HepG2 (cell line): ENCODE data around the gene MMRN1. TPM values are rescaled to one million over a fixed set of nuclear protein-coding genes. Genes with fewer than 3 reads are reported as not detected.

Experiments used
- ATAC-seq: fragments of 200-7000 bp; cut with Tn5 transposase; 3 replicates; pipeline ENCODE4 v1.9.1; 2020; ENCODE audit warnings: mild to moderate bottlenecking, moderate library complexity
- BruUV-seq: library from RNA; stranded (reverse); fragments of 400-500 nt; replicated peaks from 2 replicates; lab custom pipeline; 2021; lab: Mats Ljungman, UMichigan
- CTCF ChIA-PET: fragments of 300-600 bp; formaldehyde crosslinking; extraction: SDS; loops from one replicate; lab custom pipeline; 2021; ENCODE audit warnings: low total read pairs, inconsistent platforms, low intra/inter-chr PET ratio; lab: Yijun Ruan, JAX
- POLR2A ChIA-PET: fragments of 350-600 bp; sonication (Branson Sonifier 250); formaldehyde crosslinking; loops from one replicate; lab custom pipeline; 2020; ENCODE audit warnings: antibody characterized with exemption, inconsistent platforms; lab: Yijun Ruan, JAX
- DNase-seq: peaks from one replicate; pipeline ENCODE4 v3.0.0-alpha.2; 2015; ENCODE audit warnings: low spot score
- FAIRE-seq: peaks from 3 replicates; lab custom pipeline; 2011; peaks lifted over from hg19 to GRCh38; lab: Jason Lieb, UNC
- H2AFZ ChIP-seq: one replicate; pipeline ENCODE4 v1.6.1; 2011; ENCODE audit warnings: low read length, inconsistent platforms
- H3K27ac ChIP-seq: fragments of 300-600 bp; 3 replicates; pipeline ENCODE4 v1.8.0; 2011; ENCODE audit warnings: mixed run types, mild to moderate bottlenecking, mixed read lengths, low read length, inconsistent platforms; ENCODE audit not compliant: insufficient read depth; ENCODE audit errors: extremely low read length
- H3K27me3 ChIP-seq, 2 experiments: fragments of 200-600 bp in 1 of 2; 2 replicates in 1 of 2; 3 replicates in 1 of 2; pipeline versions ENCODE4 v1.6.0 to v1.8.0; 2011; ENCODE audit warnings: low read length in 2 of 2, mild to moderate bottlenecking in 2 of 2, moderate library complexity in 2 of 2, inconsistent platforms in 1 of 2; ENCODE audit not compliant: insufficient read depth in 2 of 2, control insufficient read depth in 1 of 2
- H3K36me3 ChIP-seq, 2 experiments: fragments of 200-600 bp in 1 of 2; replicated peaks in 1 of 2; 2 replicates in 1 of 2; 3 replicates in 1 of 2; pipeline versions ENCODE4 v1.5.1 to v1.8.0; 2011; ENCODE audit warnings: low read length in 2 of 2, inconsistent platforms in 1 of 2; ENCODE audit not compliant: insufficient read depth in 2 of 2, control insufficient read depth in 1 of 2
- H3K4me1 ChIP-seq: 2 replicates; pipeline ENCODE4 v1.5.1; 2012; ENCODE audit warnings: low read length, inconsistent platforms; ENCODE audit not compliant: insufficient read depth
- H3K4me2 ChIP-seq: 2 replicates; pipeline ENCODE4 v1.6.0; 2011; ENCODE audit warnings: low read depth, low read length, inconsistent platforms
- H3K4me3 ChIP-seq, 3 experiments: fragments of 200-600 bp in 1 of 3; sonication (generic), shearing (Covaris generic) in 1 of 3; replicated peaks in 1 of 3; 2 replicates each; pipeline ENCODE4 v1.5.1; 2011 to 2016; ENCODE audit warnings: low read length in 3 of 3, inconsistent platforms in 2 of 3, low read depth in 2 of 3, mild to moderate bottlenecking in 2 of 3, control low read depth in 1 of 3, mixed read lengths in 1 of 3; ENCODE audit not compliant: insufficient read depth in 1 of 3
- H3K79me2 ChIP-seq: one replicate; pipeline ENCODE4 v1.6.1; 2011; ENCODE audit warnings: low read length, inconsistent platforms; ENCODE audit not compliant: insufficient read depth
- H3K9ac ChIP-seq: 2 replicates; pipeline ENCODE4 v1.6.0; 2011; ENCODE audit warnings: mild to moderate bottlenecking, low read depth, low read length, inconsistent platforms; ENCODE audit not compliant: insufficient read depth
- H3K9me3 ChIP-seq: 2 replicates; pipeline ENCODE4 v1.5.1; 2012; ENCODE audit warnings: mild to moderate bottlenecking, low read length
- H4K20me1 ChIP-seq: 2 replicates; pipeline ENCODE4 v1.6.0; 2011; ENCODE audit warnings: inconsistent platforms, mild to moderate bottlenecking, low read length, moderate library complexity; ENCODE audit not compliant: insufficient read depth
- GATAD1 ChIP-seq: IDR thresholded peaks from 2 replicates; pipeline ENCODE4 v1.6.1; 2016; ENCODE audit warnings: missing genetic modification reagents, missing compliant biosample characterization
- NFIC ChIP-seq: IDR thresholded peaks from 2 replicates; pipeline ENCODE4 v1.6.1; 2012; ENCODE audit warnings: mild to moderate bottlenecking, low read length, inconsistent platforms
- WGBS: methylation state at CpG from one replicate; pipeline ENCODE4 v1.1.6; 2017; ENCODE audit warnings: low lambda C conversion rate; 5-methylcytosine and 5-hydroxymethylcytosine counted together
- in situ Hi-C: cut with HindIII; loops from 2 replicates; pipeline ENCODE4 v1.10.0; 2017; ENCODE audit warnings: low pct_unique_long_range_greater_than_20kb; ENCODE audit not compliant: extremely low pct_ligation_motif_present
- intact Hi-C: fragments of 100-400 bp; cut with micrococcal nuclease; formaldehyde crosslinking; loops from one replicate; pipeline ENCODE4 v1.10.0; 2022; ENCODE audit not compliant: unreplicated experiment
- polyA plus RNA-seq, 8 experiments: library from polyadenylated mRNA; depleted of rRNA in 3 of 8; stranded (reverse) in 7 of 8; unstranded in 1 of 8; fragments of >200 nt; fragmentation: Illumina TruSeq in 4 of 8; extraction: Trizol in 4 of 8; gene quantifications; 2 replicates each; pipeline versions ENCODE4 v1.2.1 to v1.2.3, GENCODE V29; 2011 to 2016; ENCODE audit warnings: low read depth in 4 of 8, missing spikeins in 1 of 8, mixed read lengths in 1 of 8; ENCODE audit not compliant: insufficient read depth in 1 of 8
- total RNA-seq, 5 experiments: library from RNA; depleted of rRNA; stranded (reverse); fragments of >200 nt; fragmentation: Illumina TruSeq; extraction: Trizol; gene quantifications; 2 replicates each; pipeline ENCODE4 v1.2.3, GENCODE V29; 2016; ENCODE audit warnings: low read depth in 1 of 5
- TF ChIP-seq, protein P1 (sequence below): sonication (generic); formaldehyde crosslinking; IDR thresholded peaks from 2 replicates; pipeline ENCODE4 v1.5.0; 2020; ENCODE audit warnings: mild to moderate bottlenecking, missing genetic modification reagents, moderate library complexity
- TF ChIP-seq, protein P2 (sequence below): sonication (generic); formaldehyde crosslinking; IDR thresholded peaks from 2 replicates; pipeline ENCODE4 v1.8.1; 2023; ENCODE audit warnings: mild to moderate bottlenecking, missing genetic modification reagents
- TF ChIP-seq, protein P3 (sequence below): IDR thresholded peaks from 2 replicates; pipeline ENCODE4 v1.6.1; 2012; ENCODE audit warnings: low read length, improper control_type of control experiment
- TF ChIP-seq, protein P4 (sequence below): sonication (generic); formaldehyde crosslinking; IDR thresholded peaks from one replicate; pipeline ENCODE4 v1.5.1; 2020; ENCODE audit warnings: mild to moderate bottlenecking, missing genetic modification reagents; ENCODE audit errors: not compliant biosample characterization
- TF ChIP-seq, protein P5 (sequence below): sonication (generic); formaldehyde crosslinking; IDR thresholded peaks from 2 replicates; pipeline ENCODE4 v1.4.0; 2020; ENCODE audit warnings: missing genetic modification reagents

Gene MMRN1
- total and polyA plus RNA-seq, 2 of the 13 experiments (the other 11 are each of a cell fraction or from before 2014, with no cell fraction given) = not detected

DNA sequence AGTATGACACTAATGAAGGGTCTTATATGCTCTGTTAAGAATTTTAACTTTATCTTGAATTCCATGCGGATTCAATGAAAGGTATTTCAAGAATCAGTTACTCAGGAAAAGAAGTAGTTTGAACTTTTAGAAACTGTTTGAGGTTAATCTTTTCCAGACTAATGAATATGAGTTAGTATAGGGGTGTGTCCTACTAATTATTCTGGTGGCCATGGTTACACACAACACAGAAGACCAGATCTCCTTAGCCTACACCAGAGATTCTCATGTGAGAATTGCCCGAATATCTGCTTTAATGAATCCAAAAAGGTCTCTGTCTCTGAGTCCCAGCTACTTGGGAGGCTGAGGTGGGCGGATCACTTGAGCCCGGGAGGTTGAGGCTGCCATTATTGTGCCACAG, 100.4 kb downstream of the MMRN1 start:
- H3K79me2 ChIP-seq = no peaks in the 10 kb centered on the region
- H3K27ac ChIP-seq = no peak overlapping the region
- intact Hi-C loops (no loop called here), in situ Hi-C loops (no loop called here)
- no peak overlapping the region for H3K4me3 ChIP-seq
- CTCF ChIA-PET = no interaction called here
- no TSS peak for BruUV-seq
- H3K9me3 ChIP-seq = no peaks in the 10 kb centered on the region
- no peaks in the 10 kb centered on the region for H4K20me1 ChIP-seq
- WGBS = 35% methylated on average over 4 of the region's 4 CpGs
- no peak overlapping the region for H3K9ac ChIP-seq
- H2AFZ ChIP-seq = no peak overlapping the region
- H3K36me3 ChIP-seq = no peaks in the 10 kb centered on the region
- POLR2A ChIA-PET = no interaction called here
- H3K4me2 ChIP-seq = peak overlapping the region; percentile 26
- peaks cover 34% of the 10 kb centered on the region for H3K4me1 ChIP-seq
- ATAC-seq (peak; percentile 41), FAIRE-seq (no peak), DNase-seq (no peak)
- H3K27me3 ChIP-seq = no peaks in the 10 kb centered on the region
- TF ChIP-seq NFIC = no peak
- TF ChIP-seq, protein P1, sequence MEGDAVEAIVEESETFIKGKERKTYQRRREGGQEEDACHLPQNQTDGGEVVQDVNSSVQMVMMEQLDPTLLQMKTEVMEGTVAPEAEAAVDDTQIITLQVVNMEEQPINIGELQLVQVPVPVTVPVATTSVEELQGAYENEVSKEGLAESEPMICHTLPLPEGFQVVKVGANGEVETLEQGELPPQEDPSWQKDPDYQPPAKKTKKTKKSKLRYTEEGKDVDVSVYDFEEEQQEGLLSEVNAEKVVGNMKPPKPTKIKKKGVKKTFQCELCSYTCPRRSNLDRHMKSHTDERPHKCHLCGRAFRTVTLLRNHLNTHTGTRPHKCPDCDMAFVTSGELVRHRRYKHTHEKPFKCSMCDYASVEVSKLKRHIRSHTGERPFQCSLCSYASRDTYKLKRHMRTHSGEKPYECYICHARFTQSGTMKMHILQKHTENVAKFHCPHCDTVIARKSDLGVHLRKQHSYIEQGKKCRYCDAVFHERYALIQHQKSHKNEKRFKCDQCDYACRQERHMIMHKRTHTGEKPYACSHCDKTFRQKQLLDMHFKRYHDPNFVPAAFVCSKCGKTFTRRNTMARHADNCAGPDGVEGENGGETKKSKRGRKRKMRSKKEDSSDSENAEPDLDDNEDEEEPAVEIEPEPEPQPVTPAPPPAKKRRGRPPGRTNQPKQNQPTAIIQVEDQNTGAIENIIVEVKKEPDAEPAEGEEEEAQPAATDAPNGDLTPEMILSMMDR (CRISPR knock-in tag) = no peak
- TF ChIP-seq GATAD1 = no peak
- TF ChIP-seq, protein P2, sequence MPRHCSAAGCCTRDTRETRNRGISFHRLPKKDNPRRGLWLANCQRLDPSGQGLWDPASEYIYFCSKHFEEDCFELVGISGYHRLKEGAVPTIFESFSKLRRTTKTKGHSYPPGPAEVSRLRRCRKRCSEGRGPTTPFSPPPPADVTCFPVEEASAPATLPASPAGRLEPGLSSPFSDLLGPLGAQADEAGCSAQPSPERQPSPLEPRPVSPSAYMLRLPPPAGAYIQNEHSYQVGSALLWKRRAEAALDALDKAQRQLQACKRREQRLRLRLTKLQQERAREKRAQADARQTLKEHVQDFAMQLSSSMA (CRISPR knock-in tag) = no peak
- TF ChIP-seq, protein P3, sequence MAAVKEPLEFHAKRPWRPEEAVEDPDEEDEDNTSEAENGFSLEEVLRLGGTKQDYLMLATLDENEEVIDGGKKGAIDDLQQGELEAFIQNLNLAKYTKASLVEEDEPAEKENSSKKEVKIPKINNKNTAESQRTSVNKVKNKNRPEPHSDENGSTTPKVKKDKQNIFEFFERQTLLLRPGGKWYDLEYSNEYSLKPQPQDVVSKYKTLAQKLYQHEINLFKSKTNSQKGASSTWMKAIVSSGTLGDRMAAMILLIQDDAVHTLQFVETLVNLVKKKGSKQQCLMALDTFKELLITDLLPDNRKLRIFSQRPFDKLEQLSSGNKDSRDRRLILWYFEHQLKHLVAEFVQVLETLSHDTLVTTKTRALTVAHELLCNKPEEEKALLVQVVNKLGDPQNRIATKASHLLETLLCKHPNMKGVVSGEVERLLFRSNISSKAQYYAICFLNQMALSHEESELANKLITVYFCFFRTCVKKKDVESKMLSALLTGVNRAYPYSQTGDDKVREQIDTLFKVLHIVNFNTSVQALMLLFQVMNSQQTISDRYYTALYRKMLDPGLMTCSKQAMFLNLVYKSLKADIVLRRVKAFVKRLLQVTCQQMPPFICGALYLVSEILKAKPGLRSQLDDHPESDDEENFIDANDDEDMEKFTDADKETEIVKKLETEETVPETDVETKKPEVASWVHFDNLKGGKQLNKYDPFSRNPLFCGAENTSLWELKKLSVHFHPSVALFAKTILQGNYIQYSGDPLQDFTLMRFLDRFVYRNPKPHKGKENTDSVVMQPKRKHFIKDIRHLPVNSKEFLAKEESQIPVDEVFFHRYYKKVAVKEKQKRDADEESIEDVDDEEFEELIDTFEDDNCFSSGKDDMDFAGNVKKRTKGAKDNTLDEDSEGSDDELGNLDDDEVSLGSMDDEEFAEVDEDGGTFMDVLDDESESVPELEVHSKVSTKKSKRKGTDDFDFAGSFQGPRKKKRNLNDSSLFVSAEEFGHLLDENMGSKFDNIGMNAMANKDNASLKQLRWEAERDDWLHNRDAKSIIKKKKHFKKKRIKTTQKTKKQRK = no peak
- TF ChIP-seq, protein P4, sequence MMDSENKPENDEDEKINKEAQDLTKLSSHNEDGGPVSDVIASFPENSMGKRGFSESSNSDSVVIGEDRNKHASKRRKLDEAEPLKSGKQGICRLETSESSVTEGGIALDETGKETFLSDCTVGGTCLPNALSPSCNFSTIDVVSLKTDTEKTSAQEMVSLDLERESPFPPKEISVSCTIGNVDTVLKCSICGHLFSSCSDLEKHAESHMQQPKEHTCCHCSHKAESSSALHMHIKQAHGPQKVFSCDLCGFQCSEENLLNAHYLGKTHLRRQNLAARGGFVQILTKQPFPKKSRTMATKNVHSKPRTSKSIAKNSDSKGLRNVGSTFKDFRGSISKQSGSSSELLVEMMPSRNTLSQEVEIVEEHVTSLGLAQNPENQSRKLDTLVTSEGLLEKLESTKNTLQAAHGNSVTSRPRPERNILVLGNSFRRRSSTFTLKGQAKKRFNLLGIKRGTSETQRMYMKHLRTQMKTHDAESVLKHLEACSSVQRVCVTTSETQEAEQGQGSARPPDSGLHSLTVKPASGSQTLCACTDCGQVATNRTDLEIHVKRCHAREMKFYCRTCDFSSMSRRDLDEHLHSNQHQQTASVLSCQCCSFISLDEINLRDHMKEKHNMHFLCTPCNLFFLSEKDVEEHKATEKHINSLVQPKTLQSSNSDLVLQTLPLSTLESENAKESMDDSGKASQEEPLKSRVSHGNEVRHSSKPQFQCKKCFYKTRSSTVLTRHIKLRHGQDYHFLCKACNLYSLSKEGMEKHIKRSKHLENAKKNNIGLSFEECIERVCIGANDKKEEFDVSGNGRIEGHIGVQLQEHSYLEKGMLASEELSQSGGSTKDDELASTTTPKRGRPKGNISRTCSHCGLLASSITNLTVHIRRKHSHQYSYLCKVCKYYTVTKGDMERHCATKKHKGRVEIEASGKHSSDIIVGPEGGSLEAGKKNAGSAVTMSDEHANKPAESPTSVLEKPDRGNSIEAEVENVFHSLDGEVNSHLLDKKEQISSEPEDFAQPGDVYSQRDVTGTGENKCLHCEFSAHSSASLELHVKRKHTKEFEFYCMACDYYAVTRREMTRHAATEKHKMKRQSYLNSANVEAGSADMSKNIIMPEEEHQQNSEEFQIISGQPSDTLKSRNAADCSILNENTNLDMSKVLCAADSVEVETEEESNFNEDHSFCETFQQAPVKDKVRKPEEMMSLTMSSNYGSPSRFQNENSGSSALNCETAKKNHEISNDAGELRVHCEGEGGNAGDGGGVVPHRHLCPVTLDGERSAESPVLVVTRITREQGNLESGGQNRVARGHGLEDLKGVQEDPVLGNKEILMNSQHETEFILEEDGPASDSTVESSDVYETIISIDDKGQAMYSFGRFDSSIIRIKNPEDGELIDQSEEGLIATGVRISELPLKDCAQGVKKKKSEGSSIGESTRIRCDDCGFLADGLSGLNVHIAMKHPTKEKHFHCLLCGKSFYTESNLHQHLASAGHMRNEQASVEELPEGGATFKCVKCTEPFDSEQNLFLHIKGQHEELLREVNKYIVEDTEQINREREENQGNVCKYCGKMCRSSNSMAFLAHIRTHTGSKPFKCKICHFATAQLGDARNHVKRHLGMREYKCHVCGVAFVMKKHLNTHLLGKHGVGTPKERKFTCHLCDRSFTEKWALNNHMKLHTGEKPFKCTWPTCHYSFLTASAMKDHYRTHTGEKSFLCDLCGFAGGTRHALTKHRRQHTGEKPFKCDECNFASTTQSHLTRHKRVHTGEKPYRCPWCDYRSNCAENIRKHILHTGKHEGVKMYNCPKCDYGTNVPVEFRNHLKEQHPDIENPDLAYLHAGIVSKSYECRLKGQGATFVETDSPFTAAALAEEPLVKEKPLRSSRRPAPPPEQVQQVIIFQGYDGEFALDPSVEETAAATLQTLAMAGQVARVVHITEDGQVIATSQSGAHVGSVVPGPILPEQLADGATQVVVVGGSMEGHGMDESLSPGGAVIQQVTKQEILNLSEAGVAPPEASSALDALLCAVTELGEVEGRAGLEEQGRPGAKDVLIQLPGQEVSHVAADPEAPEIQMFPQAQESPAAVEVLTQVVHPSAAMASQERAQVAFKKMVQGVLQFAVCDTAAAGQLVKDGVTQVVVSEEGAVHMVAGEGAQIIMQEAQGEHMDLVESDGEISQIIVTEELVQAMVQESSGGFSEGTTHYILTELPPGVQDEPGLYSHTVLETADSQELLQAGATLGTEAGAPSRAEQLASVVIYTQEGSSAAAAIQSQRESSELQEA (CRISPR knock-in tag) = no peak
- TF ChIP-seq, protein P5, sequence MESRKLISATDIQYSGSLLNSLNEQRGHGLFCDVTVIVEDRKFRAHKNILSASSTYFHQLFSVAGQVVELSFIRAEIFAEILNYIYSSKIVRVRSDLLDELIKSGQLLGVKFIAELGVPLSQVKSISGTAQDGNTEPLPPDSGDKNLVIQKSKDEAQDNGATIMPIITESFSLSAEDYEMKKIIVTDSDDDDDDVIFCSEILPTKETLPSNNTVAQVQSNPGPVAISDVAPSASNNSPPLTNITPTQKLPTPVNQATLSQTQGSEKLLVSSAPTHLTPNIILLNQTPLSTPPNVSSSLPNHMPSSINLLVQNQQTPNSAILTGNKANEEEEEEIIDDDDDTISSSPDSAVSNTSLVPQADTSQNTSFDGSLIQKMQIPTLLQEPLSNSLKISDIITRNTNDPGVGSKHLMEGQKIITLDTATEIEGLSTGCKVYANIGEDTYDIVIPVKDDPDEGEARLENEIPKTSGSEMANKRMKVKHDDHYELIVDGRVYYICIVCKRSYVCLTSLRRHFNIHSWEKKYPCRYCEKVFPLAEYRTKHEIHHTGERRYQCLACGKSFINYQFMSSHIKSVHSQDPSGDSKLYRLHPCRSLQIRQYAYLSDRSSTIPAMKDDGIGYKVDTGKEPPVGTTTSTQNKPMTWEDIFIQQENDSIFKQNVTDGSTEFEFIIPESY (CRISPR knock-in tag) = no peak
